ENCODE measurements around the gene DNAH12.
"Not testable (repeated sequence)": the region's sequence is repeated elsewhere in the genome, so short reads cannot be mapped to it uniquely, and the experiment has no call there.

The DNAH12 gene

GRCh38 chr3:57464801-57465200 lies 79.3 kb downstream of the DNAH12 start:
- no peak for DNase-seq (ENCODE audit: low read depth)
- TF ChIP-seq, protein P1, sequence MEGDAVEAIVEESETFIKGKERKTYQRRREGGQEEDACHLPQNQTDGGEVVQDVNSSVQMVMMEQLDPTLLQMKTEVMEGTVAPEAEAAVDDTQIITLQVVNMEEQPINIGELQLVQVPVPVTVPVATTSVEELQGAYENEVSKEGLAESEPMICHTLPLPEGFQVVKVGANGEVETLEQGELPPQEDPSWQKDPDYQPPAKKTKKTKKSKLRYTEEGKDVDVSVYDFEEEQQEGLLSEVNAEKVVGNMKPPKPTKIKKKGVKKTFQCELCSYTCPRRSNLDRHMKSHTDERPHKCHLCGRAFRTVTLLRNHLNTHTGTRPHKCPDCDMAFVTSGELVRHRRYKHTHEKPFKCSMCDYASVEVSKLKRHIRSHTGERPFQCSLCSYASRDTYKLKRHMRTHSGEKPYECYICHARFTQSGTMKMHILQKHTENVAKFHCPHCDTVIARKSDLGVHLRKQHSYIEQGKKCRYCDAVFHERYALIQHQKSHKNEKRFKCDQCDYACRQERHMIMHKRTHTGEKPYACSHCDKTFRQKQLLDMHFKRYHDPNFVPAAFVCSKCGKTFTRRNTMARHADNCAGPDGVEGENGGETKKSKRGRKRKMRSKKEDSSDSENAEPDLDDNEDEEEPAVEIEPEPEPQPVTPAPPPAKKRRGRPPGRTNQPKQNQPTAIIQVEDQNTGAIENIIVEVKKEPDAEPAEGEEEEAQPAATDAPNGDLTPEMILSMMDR (conservative IDR thresholded peaks at IDR 0.05; ENCODE audit: low read depth, low read length), result peak; percentile 36
- no peak overlapping the region for H3K4me3 ChIP-seq (ENCODE audit: low read length)

DNA sequence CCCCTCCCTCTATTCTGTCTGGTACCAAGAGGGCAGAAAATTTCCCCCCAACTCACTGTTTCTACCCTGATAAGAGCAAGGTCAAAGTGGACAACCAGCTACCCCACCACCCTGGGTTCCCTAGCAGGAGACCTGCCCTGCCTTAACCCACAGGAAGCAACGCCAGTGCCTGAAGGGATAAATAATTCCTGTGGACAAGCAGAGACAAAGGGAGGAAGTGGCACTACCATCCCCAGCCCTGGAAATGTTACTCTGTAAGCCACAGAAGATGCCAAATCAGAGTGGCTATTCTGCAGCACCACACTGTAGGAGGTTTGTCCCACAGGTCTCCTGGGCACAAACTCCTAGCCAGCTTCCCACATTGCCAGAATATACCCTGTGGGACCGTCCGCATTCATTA lies 80.1 kb downstream of the DNAH12 start:
- no peak overlapping the region for H3K4me3 ChIP-seq (ENCODE audit: low read length)
- TF ChIP-seq, protein P1 (conservative IDR thresholded peaks at IDR 0.05; ENCODE audit: low read depth, low read length), result no peak
- no peak for DNase-seq (ENCODE audit: low read depth)

DNA sequence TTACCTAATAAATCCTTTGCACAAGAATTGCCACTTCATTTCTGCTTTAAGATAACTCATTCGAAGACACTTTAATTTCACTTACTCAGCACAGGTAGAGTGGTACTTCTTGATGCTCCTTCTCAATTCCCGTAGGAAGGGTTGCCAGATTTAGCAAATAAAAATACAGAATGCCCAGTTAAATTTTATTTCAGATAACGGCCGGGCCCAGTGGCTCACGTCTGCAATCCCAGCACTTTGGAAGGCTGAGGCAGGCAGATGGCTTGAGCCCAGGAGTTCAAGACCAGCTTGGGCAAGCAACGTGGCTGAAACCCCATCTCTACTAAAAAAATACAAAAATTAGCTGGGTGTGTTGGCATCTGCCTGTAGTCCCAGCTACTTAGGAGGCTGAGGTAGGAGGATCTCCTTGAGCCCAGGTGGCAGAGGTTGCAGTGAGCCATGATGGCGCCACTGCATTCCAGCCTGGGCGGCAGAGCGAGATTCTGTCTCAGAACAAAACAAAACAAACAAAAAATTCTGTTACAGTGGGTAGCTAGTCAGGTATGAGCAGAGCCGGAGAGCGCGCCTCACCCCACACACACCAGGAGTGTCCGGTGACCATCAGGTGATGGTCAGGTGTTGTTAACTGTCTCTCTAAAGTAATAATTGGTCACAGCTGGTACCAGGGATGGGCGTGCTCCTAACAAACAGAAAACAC lies 92.8 kb downstream of the DNAH12 start:
- no peak overlapping the region for H3K4me3 ChIP-seq (ENCODE audit: low read length)
- DNase-seq (ENCODE audit: low read depth), result no peak
- TF ChIP-seq, protein P1 (conservative IDR thresholded peaks at IDR 0.05; ENCODE audit: low read depth, low read length), result no peak

- H3K4me3 ChIP-seq (ENCODE audit: low read length); DNase-seq (ENCODE audit: low read depth): not testable (repeated sequence)
Observed at GRCh38 chr3:57449276-57449847, 94.8 kb downstream of the DNAH12 start.

DNA sequence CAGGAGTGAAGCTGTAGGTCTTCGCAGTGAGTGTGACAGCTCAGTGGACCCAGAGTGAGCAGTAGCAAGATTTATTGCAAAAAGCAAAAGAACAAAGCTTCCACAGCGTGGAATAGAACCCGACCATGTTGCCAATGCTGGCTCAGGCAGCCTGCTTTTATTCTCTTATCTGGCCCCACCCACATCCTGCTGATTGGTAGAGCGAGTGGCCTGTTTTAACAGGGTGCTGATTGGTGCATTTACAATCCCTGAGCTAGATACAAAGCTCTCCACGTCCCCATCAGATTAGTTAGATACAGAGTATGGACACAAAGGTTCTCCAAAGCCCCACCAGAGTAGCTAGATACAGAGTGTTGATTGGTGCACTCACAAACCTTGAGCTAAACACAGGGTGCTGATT lies 95.7 kb downstream of the DNAH12 start:
- DNase-seq (ENCODE audit: low read depth); H3K4me3 ChIP-seq (ENCODE audit: low read length): not testable (repeated sequence)

DNA sequence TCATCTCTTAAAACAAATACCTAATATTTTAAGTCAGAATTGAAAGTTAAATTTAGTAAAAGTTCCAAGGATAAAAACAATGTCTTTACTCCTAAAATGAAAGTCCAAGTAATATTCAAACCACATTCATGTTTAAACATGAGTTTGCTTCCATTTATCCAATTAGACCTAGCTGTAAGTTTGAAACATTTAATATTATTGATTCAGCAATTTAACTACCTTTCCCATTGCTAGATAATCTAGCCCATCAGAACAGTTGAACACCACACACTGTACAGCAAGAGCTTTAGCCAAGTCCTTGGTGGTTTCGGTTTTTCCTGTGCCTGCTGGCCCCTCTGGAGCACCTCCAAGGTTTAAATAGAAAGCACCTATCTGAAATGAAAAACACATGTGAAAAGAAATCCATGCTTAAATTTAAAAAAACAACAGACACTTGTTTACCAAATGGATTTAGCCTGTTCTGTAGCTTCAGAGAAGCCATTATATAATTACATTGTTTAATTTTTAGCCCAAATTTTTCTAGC lies 97.8 kb downstream of the DNAH12 start:
- no peak overlapping the region for H3K4me3 ChIP-seq (ENCODE audit: low read length)

DNA sequence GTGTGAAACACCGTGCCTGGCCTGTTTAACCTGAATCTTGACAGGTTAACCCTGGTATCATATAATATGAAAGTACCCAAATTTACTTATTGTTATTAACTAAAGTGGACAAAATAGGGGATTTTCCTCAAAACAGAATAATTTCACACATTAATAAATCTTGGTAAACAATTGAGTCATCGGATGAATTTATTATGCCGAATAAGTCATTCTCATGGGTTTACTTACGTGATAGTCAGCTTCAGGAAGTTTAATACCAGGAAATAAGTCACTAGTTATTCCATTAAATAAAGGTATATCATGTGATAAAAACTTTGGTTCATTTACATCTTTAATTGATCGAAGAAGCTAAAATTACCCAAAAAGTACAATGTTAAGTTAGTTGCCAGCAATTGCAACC lies 99.7 kb downstream of the DNAH12 start:
- TF ChIP-seq, protein P1 (conservative IDR thresholded peaks at IDR 0.05; ENCODE audit: low read depth, low read length), result no peak
- no peak overlapping the region for H3K4me3 ChIP-seq (ENCODE audit: low read length)
- DNase-seq (ENCODE audit: low read depth), result no peak

More for the DNA sequence above, 97.8 kb downstream of the DNAH12 start:
- TF ChIP-seq, protein P1 (conservative IDR thresholded peaks at IDR 0.05; ENCODE audit: low read depth, low read length), result no peak
- DNase-seq (ENCODE audit: low read depth), result no peak

DNA sequence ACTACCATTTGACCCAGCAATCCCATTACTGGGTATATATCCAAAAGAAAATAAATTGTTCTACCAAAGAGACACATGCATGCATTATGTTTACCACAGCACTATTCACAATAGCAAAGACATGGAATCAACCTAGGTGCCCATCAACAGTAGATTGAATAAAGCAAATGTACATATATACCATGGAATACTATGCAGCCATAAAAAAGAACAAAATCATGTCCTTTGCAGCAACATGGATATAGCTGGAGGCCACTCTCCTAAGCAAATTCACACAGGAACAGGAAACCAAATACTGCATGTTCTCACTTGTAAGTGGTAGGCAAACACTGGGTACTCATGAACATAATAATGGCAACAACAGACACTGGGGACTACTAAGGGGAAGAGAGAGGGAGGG lies 104.0 kb downstream of the DNAH12 start:
- DNase-seq (ENCODE audit: low read depth); H3K4me3 ChIP-seq (ENCODE audit: low read length): not testable (repeated sequence)

DNA sequence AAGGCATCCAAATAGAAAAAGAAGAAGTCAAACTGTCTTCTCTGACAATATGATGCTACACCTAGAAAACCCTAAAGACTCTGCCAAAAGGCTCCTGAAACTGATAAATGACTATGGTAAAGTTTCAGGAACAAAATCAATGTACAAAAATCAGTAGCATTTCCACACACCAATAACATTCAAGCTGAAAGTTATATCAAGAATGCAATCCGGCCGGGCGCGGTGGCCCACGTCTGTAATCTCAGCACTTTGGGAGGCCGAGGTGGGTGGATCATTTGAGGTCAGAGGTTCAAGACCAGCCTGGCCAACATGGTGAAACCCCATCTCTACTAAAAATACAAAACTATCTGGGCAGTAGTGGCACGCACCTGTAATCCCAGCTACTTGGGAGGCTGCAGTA lies 105.7 kb downstream of the DNAH12 start:
- not testable (repeated sequence) for DNase-seq (ENCODE audit: low read depth); H3K4me3 ChIP-seq (ENCODE audit: low read length)
